ENCODE results near the gene ASTL. TPM values are rescaled to one million over a fixed set of nuclear protein-coding genes. Genes with fewer than 3 reads are reported as not detected.

ASTL gene
- total RNA-seq, 4 donors from 2014 or later = 0.34 TPM; not detected in 3

DNA sequence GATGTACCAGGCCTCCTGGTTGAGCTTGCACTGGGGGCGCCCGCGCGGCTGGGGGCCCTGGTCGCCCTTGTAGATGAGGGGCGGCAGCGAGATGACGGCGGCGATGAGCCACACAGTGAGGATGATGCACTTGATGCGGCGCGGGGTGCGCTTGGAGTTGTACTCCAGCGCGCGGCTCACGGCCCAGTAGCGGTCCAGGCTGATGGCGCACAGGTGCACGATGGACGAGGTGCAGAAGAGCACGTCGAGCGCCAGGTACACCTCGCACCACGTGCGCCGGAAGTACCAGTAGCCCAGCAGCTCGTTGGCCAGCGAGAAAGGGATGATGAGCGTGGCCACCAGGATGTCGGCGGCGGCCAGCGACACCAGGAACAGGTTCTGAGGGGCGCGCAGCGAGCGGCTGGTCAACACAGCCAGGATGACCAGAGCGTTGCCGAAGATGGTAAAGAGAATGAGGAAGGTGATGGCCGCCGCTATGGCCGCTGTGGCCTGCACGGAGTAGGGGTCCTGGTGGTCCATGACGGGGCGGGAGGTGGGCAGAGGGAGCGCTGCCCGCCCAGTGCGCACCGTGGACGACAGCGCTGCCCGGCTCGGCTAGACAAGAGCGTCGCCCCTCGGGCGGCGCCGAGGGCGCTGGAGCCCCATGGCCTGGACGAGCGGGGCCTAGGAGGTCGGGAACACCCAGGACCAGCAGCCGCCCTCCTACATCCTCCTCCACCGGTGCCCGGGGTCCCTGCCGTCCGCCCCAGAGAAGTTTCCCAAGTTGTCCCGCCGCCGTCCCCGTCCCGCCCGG is 22.5 kb downstream of the ASTL start:
- TF ChIP-seq, protein P1, sequence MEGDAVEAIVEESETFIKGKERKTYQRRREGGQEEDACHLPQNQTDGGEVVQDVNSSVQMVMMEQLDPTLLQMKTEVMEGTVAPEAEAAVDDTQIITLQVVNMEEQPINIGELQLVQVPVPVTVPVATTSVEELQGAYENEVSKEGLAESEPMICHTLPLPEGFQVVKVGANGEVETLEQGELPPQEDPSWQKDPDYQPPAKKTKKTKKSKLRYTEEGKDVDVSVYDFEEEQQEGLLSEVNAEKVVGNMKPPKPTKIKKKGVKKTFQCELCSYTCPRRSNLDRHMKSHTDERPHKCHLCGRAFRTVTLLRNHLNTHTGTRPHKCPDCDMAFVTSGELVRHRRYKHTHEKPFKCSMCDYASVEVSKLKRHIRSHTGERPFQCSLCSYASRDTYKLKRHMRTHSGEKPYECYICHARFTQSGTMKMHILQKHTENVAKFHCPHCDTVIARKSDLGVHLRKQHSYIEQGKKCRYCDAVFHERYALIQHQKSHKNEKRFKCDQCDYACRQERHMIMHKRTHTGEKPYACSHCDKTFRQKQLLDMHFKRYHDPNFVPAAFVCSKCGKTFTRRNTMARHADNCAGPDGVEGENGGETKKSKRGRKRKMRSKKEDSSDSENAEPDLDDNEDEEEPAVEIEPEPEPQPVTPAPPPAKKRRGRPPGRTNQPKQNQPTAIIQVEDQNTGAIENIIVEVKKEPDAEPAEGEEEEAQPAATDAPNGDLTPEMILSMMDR (IDR thresholded peaks at IDR 0.05; ENCODE audit: low read depth) = no peak

DNA sequence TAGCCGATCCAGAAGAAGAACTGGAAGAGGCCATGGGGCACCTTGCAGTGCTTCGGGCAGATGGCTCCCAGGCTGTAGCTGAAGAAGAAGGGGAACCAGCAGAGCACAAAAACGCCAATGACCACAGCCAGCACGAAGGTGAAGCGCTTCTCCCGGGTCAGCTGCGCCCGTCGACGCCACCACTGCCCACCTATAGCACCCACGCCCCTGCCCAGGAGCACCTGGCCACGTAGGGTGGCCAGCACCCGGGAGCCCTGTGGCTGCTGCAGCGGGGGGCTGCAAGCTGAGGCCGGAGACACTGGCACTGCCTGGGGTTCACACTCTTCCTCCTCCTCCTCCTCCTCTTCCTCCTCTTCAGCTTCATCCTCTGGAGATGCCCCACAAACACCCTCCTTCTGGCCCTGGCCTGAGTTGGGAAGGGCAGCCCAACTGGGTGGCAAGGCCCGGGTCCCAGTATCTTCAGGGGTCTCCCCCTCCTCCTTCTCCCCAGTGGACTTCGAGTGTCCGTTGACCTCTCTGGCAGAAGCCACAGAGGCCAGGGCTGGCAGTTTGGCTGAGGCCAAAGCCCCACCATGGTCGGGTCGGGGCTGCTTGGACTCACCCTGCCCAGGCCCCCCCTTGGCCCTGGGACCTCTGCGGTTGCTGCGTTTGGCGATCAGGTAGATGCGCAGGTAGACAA is 23.3 kb downstream of the ASTL start:
- TF ChIP-seq, protein P1 (IDR thresholded peaks at IDR 0.05; ENCODE audit: low read depth) = no peak

DNA sequence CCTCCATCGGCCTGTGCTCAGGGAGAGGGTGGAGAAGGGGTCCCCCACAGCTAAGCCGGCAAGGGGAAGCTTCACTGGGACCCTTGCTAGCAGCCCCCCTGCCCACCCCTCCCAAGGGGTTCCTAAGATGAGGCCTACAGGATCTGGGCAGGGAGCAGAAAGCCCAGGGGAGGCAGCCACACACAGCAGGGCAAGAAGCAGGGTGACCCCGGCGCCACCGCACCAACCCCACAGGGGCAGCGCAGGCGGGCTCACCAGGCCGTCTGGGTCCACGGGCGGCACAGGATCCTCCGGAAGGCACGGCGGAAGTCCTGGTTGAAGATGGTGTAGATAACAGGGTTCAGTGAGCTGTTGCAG is 23.8 kb downstream of the ASTL start:
- TF ChIP-seq, protein P1 (IDR thresholded peaks at IDR 0.05; ENCODE audit: low read depth) = no peak

DNA sequence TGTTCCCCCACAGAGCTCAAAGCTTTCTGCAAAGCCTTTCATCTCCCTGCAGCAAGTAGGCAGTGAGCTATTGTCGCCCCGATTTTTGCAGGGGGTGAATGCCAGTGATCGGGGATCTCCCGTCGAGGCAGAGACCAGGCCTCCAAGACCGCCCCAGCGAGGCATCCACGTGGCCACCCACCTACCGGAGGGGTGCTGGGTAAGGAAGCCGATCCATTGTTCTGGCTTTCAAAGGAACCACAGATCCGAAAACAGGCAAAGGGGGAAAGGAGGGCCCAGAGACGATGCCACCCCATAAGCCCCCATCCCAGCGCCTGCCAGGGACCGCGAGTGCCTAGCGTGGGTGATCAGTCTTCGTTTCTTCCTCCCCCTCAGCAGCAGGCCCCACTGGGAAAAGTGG is 24.4 kb downstream of the ASTL start:
- TF ChIP-seq, protein P1 (IDR thresholded peaks at IDR 0.05; ENCODE audit: low read depth) = no peak

DNA sequence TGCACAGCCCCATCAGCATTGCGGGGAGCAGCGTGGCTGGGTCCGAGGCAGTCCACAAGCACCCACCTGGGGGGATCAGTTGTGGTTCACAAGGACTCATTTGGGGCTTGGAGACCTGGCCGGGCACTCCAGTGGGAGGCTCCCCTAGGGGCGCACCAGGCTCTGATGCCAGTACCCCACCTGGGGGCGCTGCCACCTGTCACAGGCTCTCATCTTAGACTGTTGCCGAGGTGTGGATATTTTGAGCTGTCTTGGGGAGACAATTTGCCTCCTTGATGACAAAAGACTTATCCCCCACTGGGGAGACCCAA is 25.0 kb downstream of the ASTL start:
- TF ChIP-seq, protein P1 (IDR thresholded peaks at IDR 0.05; ENCODE audit: low read depth) = no peak

DNA sequence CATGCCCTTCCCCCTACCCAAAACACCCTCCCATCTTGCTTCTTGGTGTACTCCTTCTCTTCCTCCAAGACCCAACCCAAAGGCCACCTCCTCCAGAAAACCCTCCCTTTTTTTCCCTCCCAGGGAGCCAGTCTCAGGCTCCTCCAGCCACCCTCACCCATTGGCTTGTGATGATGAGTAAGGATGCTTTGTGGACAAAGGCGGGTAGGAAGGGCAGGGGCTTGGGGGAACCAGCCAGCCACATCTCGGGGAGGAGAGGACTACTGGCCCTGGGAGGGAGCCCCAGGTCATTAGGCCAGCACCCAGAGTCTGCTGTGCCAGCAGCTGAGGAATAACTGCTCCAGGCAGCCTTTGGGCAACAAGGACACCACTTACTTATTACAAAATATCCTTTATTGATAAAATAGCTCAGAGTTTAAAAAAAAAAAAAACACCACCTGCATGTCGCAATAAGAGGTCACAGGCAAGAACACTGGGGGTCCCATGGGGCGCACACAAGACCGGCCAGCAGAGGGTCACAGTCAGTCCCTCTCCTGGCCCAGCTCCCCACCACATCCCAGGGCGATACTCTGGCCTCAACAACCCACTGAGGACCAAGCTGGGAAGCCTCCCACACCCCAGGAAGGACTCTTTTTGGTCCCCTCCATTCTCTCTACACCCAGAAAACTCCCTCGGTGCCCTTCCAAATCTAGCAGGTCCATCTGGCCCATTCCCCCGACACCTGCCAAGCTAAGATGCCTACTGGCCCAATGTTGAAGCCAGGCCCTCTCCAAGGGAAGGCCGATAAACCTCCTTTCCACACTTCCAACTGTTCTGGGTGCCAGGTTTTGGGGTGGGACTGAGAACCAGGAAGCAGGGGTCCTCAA is 25.6 kb downstream of the ASTL start:
- TF ChIP-seq, protein P1 (IDR thresholded peaks at IDR 0.05; ENCODE audit: low read depth) = no peak

Measured in subcutaneous adipose tissue (tissue), 4 donors.